A673 (cell line): ENCODE data around the gene ANKRD53. TPM values are rescaled to one million over a fixed set of nuclear protein-coding genes. Genes with fewer than 3 reads are reported as not detected.

Source experiments
- BruUV-seq: library from RNA; stranded (reverse); fragments of 400-500 nt; replicated peaks from 2 replicates; lab custom pipeline; 2021; lab: Mats Ljungman, UMichigan
- CTCF ChIA-PET: fragments of 300-600 bp; sonication (Branson Sonifier 250); formaldehyde crosslinking; loops from one replicate; lab custom pipeline; 2022; ENCODE audit warnings: antibody characterized with exemption; lab: Charles Lee
- POLR2A ChIA-PET: fragments of 300-600 bp; sonication (Branson Sonifier 250); formaldehyde crosslinking; loops from one replicate; lab custom pipeline; 2022; ENCODE audit warnings: antibody characterized with exemption; ENCODE audit not compliant: low non-redundant PET; lab: Charles Lee
- DNase-seq: peaks from one replicate; pipeline ENCODE4 v3.0.0-alpha.2; 2015; ENCODE audit warnings: low spot score
- H3K27ac ChIP-seq: fragments of 200-600 bp; sonication (generic); 2 replicates; pipeline ENCODE4 v1.5.1; 2016; ENCODE audit warnings: mixed run types, low read depth, mild to moderate bottlenecking, mixed read lengths, antibody characterized with exemption, low read length; ENCODE audit not compliant: poor library complexity, severe bottlenecking
- H3K27me3 ChIP-seq: fragments of 200-600 bp; sonication (generic); replicated peaks from 2 replicates; pipeline ENCODE4 v1.6.1; 2017; ENCODE audit warnings: mixed run types, low read depth, mild to moderate bottlenecking, mixed read lengths, antibody characterized with exemption, low read length; ENCODE audit not compliant: insufficient read depth, poor library complexity
- H3K36me3 ChIP-seq: fragments of 200-600 bp; sonication (generic); 2 replicates; pipeline ENCODE4 v1.6.1; 2016; ENCODE audit warnings: mixed run types, mild to moderate bottlenecking, mixed read lengths, antibody characterized with exemption, low read length; ENCODE audit not compliant: insufficient read depth, poor library complexity, severe bottlenecking
- H3K4me1 ChIP-seq: fragments of 200-600 bp; sonication (generic); 2 replicates; pipeline ENCODE4 v1.6.1; 2017; ENCODE audit warnings: mixed run types, mild to moderate bottlenecking, mixed read lengths, antibody characterized with exemption, low read length; ENCODE audit not compliant: insufficient read depth, poor library complexity, severe bottlenecking
- H3K4me3 ChIP-seq: fragments of 200-600 bp; sonication (generic); 2 replicates; pipeline ENCODE4 v1.5.1; 2016; ENCODE audit warnings: low read depth, mixed run types, mild to moderate bottlenecking, mixed read lengths, low read length; ENCODE audit not compliant: poor library complexity, severe bottlenecking
- H3K9me3 ChIP-seq: fragments of 200-600 bp; sonication (generic); 2 replicates; pipeline ENCODE4 v1.6.1; 2016; ENCODE audit warnings: mixed run types, low read depth, mild to moderate bottlenecking, mixed read lengths, antibody characterized with exemption, low read length; ENCODE audit not compliant: poor library complexity, severe bottlenecking
- EZH2 ChIP-seq: fragments of 200-600 bp; sonication (generic); IDR thresholded peaks from 2 replicates; pipeline ENCODE4 v1.6.1; 2017; ENCODE audit warnings: borderline replicate concordance, low read depth, mild to moderate bottlenecking, mixed read lengths, antibody characterized with exemption, low read length; ENCODE audit not compliant: poor library complexity, severe bottlenecking
- intact Hi-C: fragments of 100-400 bp; cut with micrococcal nuclease; formaldehyde crosslinking; loops from one replicate; pipeline ENCODE4 v1.10.0; 2022; ENCODE audit not compliant: unreplicated experiment
- total RNA-seq: library from RNA; stranded (reverse); gene quantifications from 2 replicates; pipeline ENCODE4 v1.2.3, GENCODE V29; 2021
- TF ChIP-seq, protein P1 (sequence below): fragments of 300-800, 200-600 bp; sonication (generic); conservative IDR thresholded peaks from 2 replicates; pipeline ENCODE4 v1.5.1; 2017; ENCODE audit warnings: low read depth, mild to moderate bottlenecking, antibody characterized with exemption, low read length, moderate library complexity, mixed read lengths

ANKRD53 gene
- total RNA-seq, 1 experiment from 2014 or later: 0.64 TPM

DNA sequence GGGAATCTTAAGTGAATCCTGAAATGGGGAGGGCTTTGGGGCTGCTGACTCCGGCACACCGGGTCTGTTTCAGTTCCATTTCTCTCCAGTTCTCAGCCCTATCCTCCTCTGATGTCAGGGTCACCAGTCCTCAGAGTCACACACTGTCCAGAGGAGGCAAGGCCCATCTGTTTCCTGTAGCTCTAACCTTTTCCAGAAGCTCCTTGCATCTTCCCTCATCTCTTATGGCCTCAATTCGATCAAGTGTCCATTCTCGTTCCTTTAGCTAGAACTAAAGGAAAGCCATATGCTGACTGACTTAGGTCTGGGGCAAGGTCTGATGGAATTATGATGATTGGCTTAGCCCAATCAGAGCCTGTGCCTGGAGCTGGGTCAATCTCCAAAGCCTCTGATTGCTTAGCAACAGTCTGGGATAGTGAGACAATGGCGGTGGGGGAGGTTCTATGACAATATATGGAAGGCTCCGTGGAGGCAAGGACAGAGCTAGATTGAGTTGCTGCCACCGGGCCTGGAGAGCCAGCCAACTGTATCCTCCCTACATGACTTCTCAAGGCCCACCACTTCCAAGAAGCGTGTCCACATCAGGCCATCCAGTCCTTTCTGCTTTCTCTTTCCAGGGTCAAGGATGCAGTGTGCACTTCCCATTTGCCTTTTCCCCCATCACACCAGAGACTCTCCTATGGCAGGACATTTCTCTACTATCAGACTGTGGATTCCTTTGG, 5.2 kb downstream of the ANKRD53 start:
- Histone ChIP-seq H3K9me3 (no peaks in the 10 kb centered on the region), H3K36me3 (peaks cover 17% of the 10 kb centered on the region), H3K4me1 (no peaks in the 10 kb centered on the region), H3K27me3 (no peaks in the 10 kb centered on the region), H3K27ac (no peak overlapping the region), H3K4me3 (no peak overlapping the region)
- ChIA-PET CTCF (no interaction called here), POLR2A (no interaction called here)
- TF ChIP-seq, protein P1, sequence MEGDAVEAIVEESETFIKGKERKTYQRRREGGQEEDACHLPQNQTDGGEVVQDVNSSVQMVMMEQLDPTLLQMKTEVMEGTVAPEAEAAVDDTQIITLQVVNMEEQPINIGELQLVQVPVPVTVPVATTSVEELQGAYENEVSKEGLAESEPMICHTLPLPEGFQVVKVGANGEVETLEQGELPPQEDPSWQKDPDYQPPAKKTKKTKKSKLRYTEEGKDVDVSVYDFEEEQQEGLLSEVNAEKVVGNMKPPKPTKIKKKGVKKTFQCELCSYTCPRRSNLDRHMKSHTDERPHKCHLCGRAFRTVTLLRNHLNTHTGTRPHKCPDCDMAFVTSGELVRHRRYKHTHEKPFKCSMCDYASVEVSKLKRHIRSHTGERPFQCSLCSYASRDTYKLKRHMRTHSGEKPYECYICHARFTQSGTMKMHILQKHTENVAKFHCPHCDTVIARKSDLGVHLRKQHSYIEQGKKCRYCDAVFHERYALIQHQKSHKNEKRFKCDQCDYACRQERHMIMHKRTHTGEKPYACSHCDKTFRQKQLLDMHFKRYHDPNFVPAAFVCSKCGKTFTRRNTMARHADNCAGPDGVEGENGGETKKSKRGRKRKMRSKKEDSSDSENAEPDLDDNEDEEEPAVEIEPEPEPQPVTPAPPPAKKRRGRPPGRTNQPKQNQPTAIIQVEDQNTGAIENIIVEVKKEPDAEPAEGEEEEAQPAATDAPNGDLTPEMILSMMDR: no peak
- no peak for TF ChIP-seq EZH2
- intact Hi-C loops: no loop called here
- DNase-seq: no peak
- no TSS peak for BruUV-seq

DNA sequence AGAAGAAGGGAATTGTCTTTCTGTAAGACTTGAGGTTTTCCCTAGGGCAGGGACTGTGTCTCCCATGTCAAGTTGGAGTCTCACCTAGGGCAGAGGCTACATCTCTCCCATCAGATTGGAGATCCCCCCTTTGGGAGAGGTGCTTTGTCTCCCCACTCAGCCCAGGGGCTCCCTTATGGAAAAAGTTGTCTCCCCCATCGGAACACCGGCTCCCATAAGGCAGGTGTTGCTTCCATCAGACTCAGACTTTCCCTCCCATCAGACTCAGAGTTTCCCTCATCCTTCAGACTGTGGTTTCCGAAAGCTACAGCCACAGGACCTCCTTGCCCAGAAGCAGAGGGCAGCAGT, 5.8 kb downstream of the ANKRD53 start:
- DNase-seq: no peak
- Histone ChIP-seq H3K4me1 (no peaks in the 10 kb centered on the region), H3K4me3 (no peak overlapping the region), H3K36me3 (peaks cover 21% of the 10 kb centered on the region), H3K27me3 (no peaks in the 10 kb centered on the region), H3K27ac (no peak overlapping the region), H3K9me3 (no peaks in the 10 kb centered on the region)
- intact Hi-C loops: no loop called here
- BruUV-seq: no TSS peak
- POLR2A ChIA-PET: no interaction called here
- TF ChIP-seq, protein P1: no peak
- TF ChIP-seq EZH2: no peak
- CTCF ChIA-PET: interaction anchor here (0.5 to 1.1 kb wide), 5 partner anchors 10 to 108 kb away, joined by 3 to 8 read pairs (median 3); no protein-coding TSS in a partner anchor

DNA sequence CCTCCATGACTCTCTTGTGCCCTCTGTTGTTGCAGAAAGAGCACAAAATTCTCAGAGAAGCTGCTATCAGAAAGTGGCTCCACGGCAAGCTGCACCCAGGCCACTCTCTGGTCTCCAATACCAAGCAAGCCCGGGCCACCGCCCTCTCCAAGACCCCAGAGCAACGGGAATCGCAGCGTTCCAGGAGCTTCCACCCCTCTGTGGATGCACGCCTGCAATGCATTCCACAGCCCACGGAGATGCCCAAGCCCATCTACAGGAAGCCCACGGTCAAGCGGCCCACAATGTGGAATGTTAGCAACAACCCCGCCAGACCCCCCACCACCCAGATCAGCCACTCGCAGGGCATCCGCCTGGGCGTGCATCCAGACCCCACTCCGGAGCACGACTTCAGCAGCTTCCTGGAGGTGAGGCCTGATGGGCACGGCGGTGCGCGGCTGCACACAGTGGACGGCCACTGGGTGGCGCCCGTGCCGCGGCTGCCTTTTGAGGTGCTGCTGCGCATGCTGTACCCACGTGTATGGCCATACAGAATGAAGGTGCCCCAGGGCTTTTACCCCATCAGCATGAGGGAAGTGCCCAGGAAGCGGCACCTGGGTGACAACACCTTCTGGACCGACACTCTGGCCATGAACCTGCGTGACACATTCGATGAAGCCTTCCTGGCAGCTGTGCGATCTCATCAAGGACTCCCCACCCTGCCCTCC, 6.3 kb downstream of the ANKRD53 start:
- POLR2A ChIA-PET: no interaction called here
- Histone ChIP-seq H3K27ac (no peak overlapping the region), H3K36me3 (peaks cover 21% of the 10 kb centered on the region), H3K27me3 (no peaks in the 10 kb centered on the region), H3K9me3 (no peaks in the 10 kb centered on the region), H3K4me1 (no peaks in the 10 kb centered on the region), H3K4me3 (no peak overlapping the region)
- peak; percentile 69 for DNase-seq
- TF ChIP-seq, protein P1: peak; percentile 97
- TF ChIP-seq EZH2: no peak
- intact Hi-C loops: no loop called here
- CTCF ChIA-PET: interaction anchor here (0.5 to 1.1 kb wide), 5 partner anchors 9 to 109 kb away, joined by 3 to 8 read pairs (median 3); no protein-coding TSS in a partner anchor
- no TSS peak for BruUV-seq
